Measurements from ENCODE around the gene FAR2.

DNA sequence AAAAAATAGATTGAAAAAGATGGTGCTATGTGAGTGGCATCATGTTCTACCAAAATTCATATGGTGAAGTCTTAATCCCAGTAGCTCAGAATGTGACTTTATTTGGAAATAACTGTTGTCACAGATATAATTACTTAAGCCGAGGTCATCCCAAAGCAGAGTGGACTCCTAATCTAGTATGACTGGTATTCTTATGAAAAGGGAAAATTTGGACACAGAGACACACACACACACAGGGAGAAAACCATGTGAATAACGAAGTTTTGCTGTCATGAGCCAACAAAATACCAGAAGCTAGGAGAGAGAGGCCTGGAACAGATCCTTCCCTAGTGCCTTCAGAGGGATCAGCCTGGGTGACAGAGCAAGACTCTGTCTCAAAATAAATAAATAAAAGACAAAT lies 62.6 kb downstream of the FAR2 start:
- TF ChIP-seq, protein P1, sequence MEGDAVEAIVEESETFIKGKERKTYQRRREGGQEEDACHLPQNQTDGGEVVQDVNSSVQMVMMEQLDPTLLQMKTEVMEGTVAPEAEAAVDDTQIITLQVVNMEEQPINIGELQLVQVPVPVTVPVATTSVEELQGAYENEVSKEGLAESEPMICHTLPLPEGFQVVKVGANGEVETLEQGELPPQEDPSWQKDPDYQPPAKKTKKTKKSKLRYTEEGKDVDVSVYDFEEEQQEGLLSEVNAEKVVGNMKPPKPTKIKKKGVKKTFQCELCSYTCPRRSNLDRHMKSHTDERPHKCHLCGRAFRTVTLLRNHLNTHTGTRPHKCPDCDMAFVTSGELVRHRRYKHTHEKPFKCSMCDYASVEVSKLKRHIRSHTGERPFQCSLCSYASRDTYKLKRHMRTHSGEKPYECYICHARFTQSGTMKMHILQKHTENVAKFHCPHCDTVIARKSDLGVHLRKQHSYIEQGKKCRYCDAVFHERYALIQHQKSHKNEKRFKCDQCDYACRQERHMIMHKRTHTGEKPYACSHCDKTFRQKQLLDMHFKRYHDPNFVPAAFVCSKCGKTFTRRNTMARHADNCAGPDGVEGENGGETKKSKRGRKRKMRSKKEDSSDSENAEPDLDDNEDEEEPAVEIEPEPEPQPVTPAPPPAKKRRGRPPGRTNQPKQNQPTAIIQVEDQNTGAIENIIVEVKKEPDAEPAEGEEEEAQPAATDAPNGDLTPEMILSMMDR (conservative IDR thresholded peaks at IDR 0.05 in 1 of 2, IDR thresholded peaks at IDR 0.05 in 1 of 2; ENCODE audit: low read depth in 1 of 2, low read length in 2 of 2): no peak
- no peak for TF ChIP-seq EZH2 (IDR thresholded peaks at IDR 0.05; ENCODE audit: low read length, missing control alignments)

Measured in fibroblast of lung (primary cell).